GM23338 (cell line): ENCODE results near the gene BPIFA2. TPM values are rescaled to one million over a fixed set of nuclear protein-coding genes. Genes with fewer than 3 reads are reported as not detected.
"Not testable (repeated sequence)": the region's sequence is repeated elsewhere in the genome, so short reads cannot be mapped to it uniquely, and the experiment has no call there.

Experiments
- ATAC-seq: fragments of 200-7000 bp; cut with Tn5 transposase; 3 replicates; pipeline ENCODE4 v1.9.1; 2020
- DNase-seq: peaks from one replicate; pipeline ENCODE4 v3.0.0-alpha.2; 2015; ENCODE audit warnings: low spot score
- H2AFZ ChIP-seq: fragments of 200-600 bp; sonication (generic); 2 replicates; pipeline ENCODE4 v1.8.0; 2016; ENCODE audit warnings: antibody characterized with exemption, mild to moderate bottlenecking, moderate library complexity
- H3F3A ChIP-seq: fragments of 200-600 bp; sonication (generic); replicated peaks from 2 replicates; pipeline ENCODE4 v1.8.0; 2017; ENCODE audit warnings: antibody characterized with exemption, mixed run types, low read depth
- H3K27ac ChIP-seq: fragments of 200-600 bp; sonication (generic); 2 replicates; pipeline ENCODE4 v1.6.1; 2016; ENCODE audit warnings: low read depth
- H3K27me3 ChIP-seq: fragments of 200-600 bp; sonication (generic); 2 replicates; pipeline ENCODE4 v1.8.0; 2016; ENCODE audit warnings: mild to moderate bottlenecking, mixed run types, moderate library complexity; ENCODE audit not compliant: insufficient read depth
- H3K36me3 ChIP-seq: fragments of 200-600 bp; sonication (generic); 2 replicates; pipeline ENCODE4 v1.8.0; 2016; ENCODE audit warnings: mild to moderate bottlenecking; ENCODE audit not compliant: insufficient read depth
- H3K4me1 ChIP-seq: fragments of 200-600 bp; sonication (generic); 2 replicates; pipeline ENCODE4 v1.8.0; 2016; ENCODE audit warnings: mild to moderate bottlenecking, moderate library complexity; ENCODE audit not compliant: insufficient read depth
- H3K4me2 ChIP-seq: fragments of 200-600 bp; sonication (generic); 2 replicates; pipeline ENCODE4 v1.7.1; 2017; ENCODE audit warnings: mixed run types
- H3K4me3 ChIP-seq: fragments of 200-600 bp; sonication (generic); 2 replicates; pipeline ENCODE4 v1.6.1; 2016; ENCODE audit warnings: mixed run types
- H3K79me2 ChIP-seq: fragments of 200-600 bp; sonication (generic); replicated peaks from 2 replicates; pipeline ENCODE4 v1.8.0; 2017; ENCODE audit warnings: mild to moderate bottlenecking; ENCODE audit not compliant: insufficient read depth
- H3K9me2 ChIP-seq: fragments of 200-600 bp; sonication (generic); 2 replicates; pipeline ENCODE4 v1.8.0; 2017; ENCODE audit not compliant: insufficient read depth
- H4K20me1 ChIP-seq: fragments of 200-600 bp; sonication (generic); replicated peaks from 2 replicates; pipeline ENCODE4 v1.8.0; 2017; ENCODE audit warnings: mild to moderate bottlenecking; ENCODE audit not compliant: insufficient read depth
- H3K27ac Mint-ChIP-seq: 2 replicates; pipeline ENCODE4 v1.8.0; 2020; ENCODE audit warnings: inconsistent platforms, mild to moderate bottlenecking, moderate library complexity, mixed read lengths
- H3K27me3 Mint-ChIP-seq: 3 replicates; pipeline ENCODE4 v1.8.0; 2022; ENCODE audit warnings: low read depth, mild to moderate bottlenecking, moderate library complexity, mixed read lengths, inconsistent platforms; ENCODE audit not compliant: insufficient read depth, poor library complexity
- H3K36me3 Mint-ChIP-seq: 3 replicates; pipeline ENCODE4 v1.8.0; 2021; ENCODE audit warnings: low read depth, mild to moderate bottlenecking, inconsistent platforms, moderate library complexity, mixed read lengths
- H3K4me1 Mint-ChIP-seq: 3 replicates; pipeline ENCODE4 v1.8.0; 2020; ENCODE audit warnings: mild to moderate bottlenecking, inconsistent platforms, mixed read lengths
- H3K4me3 Mint-ChIP-seq: 3 replicates; pipeline ENCODE4 v1.8.0; 2021; ENCODE audit warnings: moderate library complexity, mild to moderate bottlenecking, inconsistent platforms, mixed read lengths
- H3K9me3 Mint-ChIP-seq: 3 replicates; pipeline ENCODE4 v1.8.0; 2020; ENCODE audit warnings: moderate library complexity, mild to moderate bottlenecking, inconsistent platforms, mixed read lengths
- CREB1 ChIP-seq: fragments of 250-450 bp; sonication (Bioruptor Pico); IDR thresholded peaks from 2 replicates; pipeline ENCODE4 v1.5.0; 2020; ENCODE audit warnings: low read depth, mild to moderate bottlenecking, moderate library complexity
- CTCF ChIP-seq, 2 experiments: fragments of 200-600 bp in 1 of 2; sonication (generic) in 1 of 2; conservative IDR thresholded peaks; 2 replicates each; pipeline versions ENCODE4 v1.5.1 to v1.6.1; 2016 to 2017; ENCODE audit warnings: antibody characterized with exemption in 2 of 2, low read depth in 2 of 2, mild to moderate bottlenecking in 2 of 2, moderate library complexity in 1 of 2
- ETS1 ChIP-seq: IDR thresholded peaks from 2 replicates; pipeline ENCODE4 v1.6.1; 2016; ENCODE audit warnings: antibody characterized with exemption
- EZH2 ChIP-seq: fragments of 200-600 bp; sonication (generic); IDR thresholded peaks from one replicate; pipeline ENCODE4 v1.8.0; 2017; ENCODE audit warnings: antibody characterized with exemption, mild to moderate bottlenecking, low read depth; ENCODE audit not compliant: unreplicated experiment
- EZH2phosphoT487 ChIP-seq: fragments of 200-600 bp; sonication (generic); IDR thresholded peaks from one replicate; pipeline ENCODE4 v1.8.1; 2018; ENCODE audit warnings: antibody characterized with exemption; ENCODE audit not compliant: unreplicated experiment
- JUNB ChIP-seq: IDR thresholded peaks from one replicate; pipeline ENCODE4 v1.6.1; 2016; ENCODE audit warnings: antibody characterized with exemption; ENCODE audit not compliant: unreplicated experiment
- NANOG ChIP-seq: IDR thresholded peaks from 2 replicates; pipeline ENCODE4 v1.6.1; 2016; ENCODE audit warnings: antibody characterized with exemption, borderline replicate concordance
- POLR2AphosphoS5 ChIP-seq: IDR thresholded peaks from 2 replicates; pipeline ENCODE4 v1.6.1; 2016; ENCODE audit warnings: antibody characterized with exemption, low read depth
- polyA plus RNA-seq: library from polyadenylated mRNA; unstranded; fragments of >200 nt; fragmentation: Nextera tagmentation; extraction: Ambion mirVana; gene quantifications from 2 replicates; pipeline ENCODE4 v1.2.1, GENCODE V29; 2016
- total RNA-seq: library from RNA; depleted of rRNA; stranded (reverse); fragments of >200 nt; shearing (Covaris generic); gene quantifications from 2 replicates; pipeline ENCODE4 v1.2.3, GENCODE V29; 2014
- TF ChIP-seq, protein P1 (sequence below): IDR thresholded peaks from one replicate; pipeline ENCODE4 v1.6.1; 2018; ENCODE audit warnings: antibody characterized with exemption; ENCODE audit not compliant: unreplicated experiment

The BPIFA2 gene
- total and polyA plus RNA-seq, 2 experiments from 2014 or later = not detected

GRCh38 chr20:33185031-33185590 is 17.2 kb downstream of the BPIFA2 start:
- not testable (repeated sequence) for H3K36me3 ChIP-seq, H3K4me3 ChIP-seq, H3K27me3 Mint-ChIP-seq, H4K20me1 ChIP-seq, H3K4me1 ChIP-seq, ATAC-seq, H3K4me3 Mint-ChIP-seq, H3K79me2 ChIP-seq, H3K36me3 Mint-ChIP-seq, H3K9me2 ChIP-seq, H3F3A ChIP-seq, H2AFZ ChIP-seq, DNase-seq, H3K27ac ChIP-seq, H3K27me3 ChIP-seq, H3K27ac Mint-ChIP-seq, H3K4me2 ChIP-seq, H3K4me1 Mint-ChIP-seq
- H3K9me3 Mint-ChIP-seq = peaks cover 18% of the 10 kb centered on the region

DNA sequence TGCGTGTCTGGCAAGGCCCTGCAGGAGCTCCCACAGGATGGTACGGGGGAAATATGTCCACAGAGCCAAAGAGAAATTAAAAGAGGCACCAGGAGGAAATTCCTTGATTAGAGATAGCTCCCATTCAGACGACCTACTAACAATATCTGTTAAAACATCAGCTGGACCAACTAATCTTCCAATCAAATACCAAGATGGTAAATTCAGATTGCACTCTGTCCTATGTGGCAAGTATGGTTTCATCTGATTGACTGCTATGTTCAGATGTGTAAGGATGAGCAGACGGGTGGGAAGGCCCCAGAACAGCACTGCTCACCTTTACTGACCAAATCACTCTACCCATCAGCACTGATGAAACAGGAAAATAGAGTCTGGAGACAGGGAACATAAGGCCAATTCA is 19.5 kb downstream of the BPIFA2 start:
- H3K36me3 Mint-ChIP-seq = peaks cover 2% of the 10 kb centered on the region; the same call in 1 of the 3 replicates
- H3K4me3 Mint-ChIP-seq = no peak overlapping the region
- no peak overlapping the region for H3K27ac Mint-ChIP-seq
- H3K4me1 ChIP-seq = no peaks in the 10 kb centered on the region
- H3K9me3 Mint-ChIP-seq = peaks cover 18% of the 10 kb centered on the region
- H3K9me2 ChIP-seq = no peaks in the 10 kb centered on the region; the same call in 1 of the 2 replicates
- H3F3A ChIP-seq = no peaks in the 10 kb centered on the region
- H3K27me3 ChIP-seq = no peaks in the 10 kb centered on the region
- no peak overlapping the region for H3K27ac ChIP-seq
- DNase-seq = no peak
- no peaks in the 10 kb centered on the region for H3K79me2 ChIP-seq
- H3K36me3 ChIP-seq = no peaks in the 10 kb centered on the region
- no peaks in the 10 kb centered on the region for H4K20me1 ChIP-seq
- 0 out of 3 replicates have a peak, but pooled peaks cover 4% of the 10 kb centered on the region for H3K4me1 Mint-ChIP-seq
- no peak overlapping the region for H2AFZ ChIP-seq
- peaks cover 8% of the 10 kb centered on the region for H3K27me3 Mint-ChIP-seq
- no peak for ATAC-seq
- H3K4me3 ChIP-seq = no peak overlapping the region
- H3K4me2 ChIP-seq = no peak overlapping the region
- no peak for TF ChIP-seq EZH2phosphoT487
- no peak for TF ChIP-seq ETS1
- no peak for TF ChIP-seq CTCF (conservative IDR thresholded peaks at IDR 0.05; ENCODE audit: low read depth in 2 of 2)
- TF ChIP-seq POLR2AphosphoS5 = no peak
- TF ChIP-seq JUNB = no peak
- no peak for TF ChIP-seq NANOG
- TF ChIP-seq CREB1 (CRISPR knock-in tag) = no peak
- no peak for TF ChIP-seq EZH2
- TF ChIP-seq, protein P1, sequence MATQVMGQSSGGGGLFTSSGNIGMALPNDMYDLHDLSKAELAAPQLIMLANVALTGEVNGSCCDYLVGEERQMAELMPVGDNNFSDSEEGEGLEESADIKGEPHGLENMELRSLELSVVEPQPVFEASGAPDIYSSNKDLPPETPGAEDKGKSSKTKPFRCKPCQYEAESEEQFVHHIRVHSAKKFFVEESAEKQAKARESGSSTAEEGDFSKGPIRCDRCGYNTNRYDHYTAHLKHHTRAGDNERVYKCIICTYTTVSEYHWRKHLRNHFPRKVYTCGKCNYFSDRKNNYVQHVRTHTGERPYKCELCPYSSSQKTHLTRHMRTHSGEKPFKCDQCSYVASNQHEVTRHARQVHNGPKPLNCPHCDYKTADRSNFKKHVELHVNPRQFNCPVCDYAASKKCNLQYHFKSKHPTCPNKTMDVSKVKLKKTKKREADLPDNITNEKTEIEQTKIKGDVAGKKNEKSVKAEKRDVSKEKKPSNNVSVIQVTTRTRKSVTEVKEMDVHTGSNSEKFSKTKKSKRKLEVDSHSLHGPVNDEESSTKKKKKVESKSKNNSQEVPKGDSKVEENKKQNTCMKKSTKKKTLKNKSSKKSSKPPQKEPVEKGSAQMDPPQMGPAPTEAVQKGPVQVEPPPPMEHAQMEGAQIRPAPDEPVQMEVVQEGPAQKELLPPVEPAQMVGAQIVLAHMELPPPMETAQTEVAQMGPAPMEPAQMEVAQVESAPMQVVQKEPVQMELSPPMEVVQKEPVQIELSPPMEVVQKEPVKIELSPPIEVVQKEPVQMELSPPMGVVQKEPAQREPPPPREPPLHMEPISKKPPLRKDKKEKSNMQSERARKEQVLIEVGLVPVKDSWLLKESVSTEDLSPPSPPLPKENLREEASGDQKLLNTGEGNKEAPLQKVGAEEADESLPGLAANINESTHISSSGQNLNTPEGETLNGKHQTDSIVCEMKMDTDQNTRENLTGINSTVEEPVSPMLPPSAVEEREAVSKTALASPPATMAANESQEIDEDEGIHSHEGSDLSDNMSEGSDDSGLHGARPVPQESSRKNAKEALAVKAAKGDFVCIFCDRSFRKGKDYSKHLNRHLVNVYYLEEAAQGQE = no peak
